Measurements from ENCODE around the gene OR10P1. TPM values are rescaled to one million over a fixed set of nuclear protein-coding genes. Genes with fewer than 3 reads are reported as not detected.

The OR10P1 gene
- total RNA-seq, 1 donor from 2014 or later: not detected

- no peak overlapping the region for H3K4me3 Mint-ChIP-seq
Observed at GRCh38 chr12:55624056-55624455, 12.6 kb upstream of the OR10P1 start.

GRCh38 chr12:55626154-55626553 lies 10.5 kb upstream of the OR10P1 start:
- no peaks in the 10 kb centered on the region for H3K79me2 ChIP-seq (ENCODE audit: low read depth)
- no peaks in the 10 kb centered on the region for H3K4me1 ChIP-seq
- Mint-ChIP-seq H3K36me3 (no peaks in the 10 kb centered on the region), H3K27ac (no peak overlapping the region), H3K4me1 (no peaks in the 10 kb centered on the region), H3K9me3 (no peaks in the 10 kb centered on the region), H3K27me3 (ENCODE audit: insufficient read depth, low read depth) (peaks cover 2% of the 10 kb centered on the region), H3K4me3 (no peak overlapping the region)
- no peaks in the 10 kb centered on the region for H3K27me3 ChIP-seq
- H3K27ac ChIP-seq: no peak overlapping the region
- no peak overlapping the region for H3K4me2 ChIP-seq
- H2AFZ ChIP-seq (replicated peaks): no peak overlapping the region
- DNase-seq (ENCODE audit: low spot score): no peak
- H3K9ac ChIP-seq: no peak overlapping the region
- no peaks in the 10 kb centered on the region for H3K9me3 ChIP-seq (ENCODE audit: low read depth)
- H4K20me1 ChIP-seq (ENCODE audit: low read depth): no peaks in the 10 kb centered on the region
- TF ChIP-seq EZH2phosphoT487 (IDR thresholded peaks at IDR 0.05) (no peak), CTCF (IDR thresholded peaks at IDR 0.05) (no peak), EZH2 (IDR thresholded peaks at IDR 0.05) (no peak)
- H3K4me3 ChIP-seq: no peak overlapping the region
- H3K36me3 ChIP-seq: no peaks in the 10 kb centered on the region
- no peaks in the 10 kb centered on the region for H3F3A ChIP-seq (ENCODE audit: low read depth)

More at GRCh38 chr12:55624056-55624455, 12.6 kb upstream of the OR10P1 start:
- Histone ChIP-seq H3K4me1 (no peaks in the 10 kb centered on the region), H3K4me3 (no peak overlapping the region), H4K20me1 (ENCODE audit: low read depth) (no peaks in the 10 kb centered on the region), H3F3A (ENCODE audit: low read depth) (no peaks in the 10 kb centered on the region), H3K79me2 (ENCODE audit: low read depth) (no peaks in the 10 kb centered on the region), H3K9me3 (ENCODE audit: low read depth) (no peaks in the 10 kb centered on the region), H3K27ac (no peak overlapping the region), H3K4me2 (no peak overlapping the region), H3K9ac (no peak overlapping the region), H2AFZ (replicated peaks) (no peak overlapping the region), H3K36me3 (no peaks in the 10 kb centered on the region), H3K27me3 (no peaks in the 10 kb centered on the region)
- no peak for DNase-seq (ENCODE audit: low spot score)
- H3K27ac Mint-ChIP-seq: no peak overlapping the region
- no peaks in the 10 kb centered on the region for H3K4me1 Mint-ChIP-seq
- H3K36me3 Mint-ChIP-seq: no peaks in the 10 kb centered on the region
- TF ChIP-seq EZH2 (IDR thresholded peaks at IDR 0.05) (no peak), EZH2phosphoT487 (IDR thresholded peaks at IDR 0.05) (no peak), CTCF (IDR thresholded peaks at IDR 0.05) (no peak)
- H3K27me3 Mint-ChIP-seq (ENCODE audit: insufficient read depth, low read depth): peaks cover 2% of the 10 kb centered on the region
- H3K9me3 Mint-ChIP-seq: no peaks in the 10 kb centered on the region

- H3K9me3 Mint-ChIP-seq: no peaks in the 10 kb centered on the region
- Histone ChIP-seq H3K36me3 (no peaks in the 10 kb centered on the region), H2AFZ (replicated peaks) (no peak overlapping the region), H3K4me1 (no peaks in the 10 kb centered on the region), H3F3A (ENCODE audit: low read depth) (no peaks in the 10 kb centered on the region), H3K79me2 (ENCODE audit: low read depth) (no peaks in the 10 kb centered on the region), H3K27ac (no peak overlapping the region), H3K9me3 (ENCODE audit: low read depth) (no peaks in the 10 kb centered on the region), H3K9ac (no peak overlapping the region), H4K20me1 (ENCODE audit: low read depth) (no peaks in the 10 kb centered on the region), H3K4me3 (no peak overlapping the region), H3K4me2 (no peak overlapping the region), H3K27me3 (no peaks in the 10 kb centered on the region)
- no peak overlapping the region for H3K4me3 Mint-ChIP-seq
- DNase-seq (ENCODE audit: low spot score): no peak
- no peaks in the 10 kb centered on the region for H3K36me3 Mint-ChIP-seq
- H3K27ac Mint-ChIP-seq: no peak overlapping the region
- peaks cover 2% of the 10 kb centered on the region for H3K27me3 Mint-ChIP-seq (ENCODE audit: insufficient read depth, low read depth)
- TF ChIP-seq EZH2phosphoT487 (IDR thresholded peaks at IDR 0.05) (no peak), EZH2 (IDR thresholded peaks at IDR 0.05) (no peak), CTCF (IDR thresholded peaks at IDR 0.05) (no peak)
- no peaks in the 10 kb centered on the region for H3K4me1 Mint-ChIP-seq
Observed at GRCh38 chr12:55629058-55629841, 7.4 kb upstream of the OR10P1 start.
